GM06990 (cell line): ENCODE data around the gene ZSCAN29.
A peak's percentile ranks its signal among the peaks of the same experiment; 100 is the strongest.

Experiments
- DNase-seq: peaks from one replicate; pipeline ENCODE4 v3.0.0-alpha.2; 2011; ENCODE audit not compliant: insufficient read length; ENCODE audit errors: extremely low read depth
- H3K27me3 ChIP-seq: replicated peaks from 2 replicates; pipeline ENCODE4 v1.6.0; 2011; ENCODE audit warnings: low read length; ENCODE audit not compliant: control insufficient read depth, insufficient read depth
- H3K36me3 ChIP-seq: 2 replicates; pipeline ENCODE4 v1.5.1; 2011; ENCODE audit warnings: low read length; ENCODE audit not compliant: control insufficient read depth, insufficient read depth
- H3K4me3 ChIP-seq: replicated peaks from 2 replicates; pipeline ENCODE4 v1.5.1; 2011; ENCODE audit warnings: low read depth, mild to moderate bottlenecking, control low read depth, low read length
- CTCF ChIP-seq: IDR thresholded peaks from 2 replicates; pipeline ENCODE4 v1.5.1; 2011; ENCODE audit warnings: low read length, control low read depth, mild to moderate bottlenecking, inconsistent platforms; ENCODE audit not compliant: insufficient read depth, poor library complexity, severe bottlenecking

Gene ZSCAN29

DNA sequence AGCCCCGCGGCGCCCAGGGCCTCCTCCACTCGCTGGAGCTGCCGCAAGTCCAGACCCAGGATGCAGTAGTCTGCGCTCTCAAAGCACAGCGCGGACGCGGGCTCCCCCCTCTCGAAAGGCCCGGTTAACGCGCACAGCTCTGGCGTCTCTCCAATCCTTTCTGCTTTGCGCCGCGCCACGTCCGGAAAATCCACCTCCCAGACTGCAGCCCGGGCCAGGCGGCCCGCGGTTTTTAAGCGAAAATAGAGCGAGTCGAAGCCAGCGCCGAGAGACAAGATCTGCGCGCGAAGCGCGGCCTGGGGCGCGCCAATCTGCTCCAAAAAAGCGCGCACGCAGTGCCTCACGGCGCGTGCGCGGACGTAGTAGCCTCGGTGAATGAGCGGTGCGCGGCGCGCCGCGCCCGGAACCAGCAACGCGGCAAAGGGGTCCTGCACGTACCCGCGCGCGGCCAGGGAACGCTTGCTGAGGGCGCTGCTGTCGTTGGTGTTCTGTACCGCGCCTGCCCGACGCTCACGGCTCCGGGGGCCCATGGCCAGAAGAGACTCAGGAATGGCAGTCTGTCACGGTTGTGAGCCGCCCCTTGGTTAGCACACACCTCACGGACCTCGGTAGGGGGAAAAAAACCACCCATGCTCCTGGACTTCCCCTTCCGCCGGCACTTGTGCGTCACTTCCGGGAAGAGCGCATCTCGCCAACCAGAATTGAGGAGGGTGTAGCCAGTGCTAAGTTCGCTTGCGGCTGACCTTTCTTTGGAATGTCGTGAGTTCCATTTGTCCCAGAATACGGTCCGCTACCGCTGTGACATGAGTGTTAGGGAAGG is 40.7 kb downstream of the ZSCAN29 start, which contains the start of gene LCMT2:
LCMT2 (minus strand) TSS at position 614 of the 820 bp plus-strand sequence; CDS start at position 530, 84 bp downstream.
- Histone ChIP-seq H3K36me3 (0 out of 2 replicates have a peak, but pooled peaks cover 1% of the 10 kb centered on the region), H3K4me3 (peak within 1 kb of the TSS; percentile 62), H3K27me3 (no peaks in the 10 kb centered on the region)
- peak; percentile 96 for DNase-seq
- TF ChIP-seq CTCF = no peak

DNA sequence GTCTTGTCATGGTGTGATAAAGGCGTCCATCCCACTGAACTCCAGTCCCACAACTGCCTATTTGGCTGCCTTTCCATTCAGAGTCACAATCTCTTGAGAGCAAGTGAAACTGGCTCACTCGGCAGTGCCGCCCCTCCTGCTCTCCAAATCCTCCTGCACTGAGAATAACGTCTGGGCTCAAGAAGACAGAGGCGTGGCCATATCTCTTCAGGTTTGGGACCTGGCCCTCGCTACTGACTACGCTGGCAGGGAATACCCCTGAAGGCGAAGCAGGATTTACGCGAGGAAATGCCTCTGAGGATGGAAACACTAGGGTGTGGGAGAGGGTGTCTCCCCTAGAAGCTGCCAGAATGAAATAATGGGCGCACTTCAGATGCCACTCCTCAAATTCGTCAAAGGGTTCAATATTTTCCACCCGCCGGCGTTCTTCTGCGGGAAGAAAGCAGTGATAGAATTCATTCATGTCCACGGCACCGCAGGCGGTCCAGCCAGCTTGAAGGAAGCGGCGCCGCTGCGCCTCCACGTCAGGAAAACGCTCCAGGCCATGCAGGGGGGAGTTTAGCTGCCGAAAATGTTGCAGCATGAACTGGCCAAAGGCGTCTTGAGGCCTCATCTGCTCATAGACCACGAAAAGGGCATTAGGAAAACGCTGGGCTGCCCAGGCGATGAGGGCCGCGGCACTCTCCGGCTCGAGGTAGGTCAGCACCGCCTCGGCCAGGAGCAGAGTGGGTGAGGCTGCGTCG is 41.5 kb downstream of the ZSCAN29 start:
- peak overlapping the region; percentile 62 for H3K4me3 ChIP-seq
- H3K27me3 ChIP-seq = no peaks in the 10 kb centered on the region
- no peak for DNase-seq
- TF ChIP-seq CTCF = no peak
- 0 out of 2 replicates have a peak, but pooled peaks cover 1% of the 10 kb centered on the region for H3K36me3 ChIP-seq

DNA sequence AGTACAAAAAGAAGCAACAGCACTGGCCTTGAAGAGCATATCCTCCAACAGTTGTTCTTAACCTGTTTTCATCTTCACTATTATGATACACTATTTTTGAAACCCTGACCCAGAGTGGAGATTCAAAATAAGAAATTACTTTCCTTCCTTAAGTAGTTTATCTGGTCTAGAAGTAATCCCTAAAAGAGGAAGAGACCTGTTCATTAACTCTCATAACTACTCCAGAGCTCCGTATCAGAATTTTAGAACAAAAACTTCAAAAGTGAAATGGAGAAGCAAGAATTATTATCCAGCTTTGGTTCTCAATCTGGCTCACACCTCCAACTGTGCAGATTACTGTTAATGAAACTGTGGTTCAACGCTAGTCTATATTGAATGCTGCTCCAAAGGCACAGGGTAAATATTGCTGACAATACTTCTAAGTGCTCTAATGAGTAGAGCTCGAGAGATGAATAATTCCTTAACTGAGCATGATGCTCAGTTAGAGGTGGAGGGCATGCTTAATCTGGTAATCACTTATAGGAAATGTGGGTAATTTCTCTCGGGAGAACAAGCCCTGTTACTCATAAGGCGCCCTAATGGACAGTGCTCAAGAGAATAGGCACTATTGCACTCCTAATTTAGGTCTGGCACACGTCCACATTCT is 45.7 kb downstream of the ZSCAN29 start:
- TF ChIP-seq CTCF = no peak
- no peak for DNase-seq
- 0 out of 2 replicates have a peak, but pooled peaks cover 1% of the 10 kb centered on the region for H3K36me3 ChIP-seq
- H3K4me3 ChIP-seq = no peak overlapping the region
- no peaks in the 10 kb centered on the region for H3K27me3 ChIP-seq

DNA sequence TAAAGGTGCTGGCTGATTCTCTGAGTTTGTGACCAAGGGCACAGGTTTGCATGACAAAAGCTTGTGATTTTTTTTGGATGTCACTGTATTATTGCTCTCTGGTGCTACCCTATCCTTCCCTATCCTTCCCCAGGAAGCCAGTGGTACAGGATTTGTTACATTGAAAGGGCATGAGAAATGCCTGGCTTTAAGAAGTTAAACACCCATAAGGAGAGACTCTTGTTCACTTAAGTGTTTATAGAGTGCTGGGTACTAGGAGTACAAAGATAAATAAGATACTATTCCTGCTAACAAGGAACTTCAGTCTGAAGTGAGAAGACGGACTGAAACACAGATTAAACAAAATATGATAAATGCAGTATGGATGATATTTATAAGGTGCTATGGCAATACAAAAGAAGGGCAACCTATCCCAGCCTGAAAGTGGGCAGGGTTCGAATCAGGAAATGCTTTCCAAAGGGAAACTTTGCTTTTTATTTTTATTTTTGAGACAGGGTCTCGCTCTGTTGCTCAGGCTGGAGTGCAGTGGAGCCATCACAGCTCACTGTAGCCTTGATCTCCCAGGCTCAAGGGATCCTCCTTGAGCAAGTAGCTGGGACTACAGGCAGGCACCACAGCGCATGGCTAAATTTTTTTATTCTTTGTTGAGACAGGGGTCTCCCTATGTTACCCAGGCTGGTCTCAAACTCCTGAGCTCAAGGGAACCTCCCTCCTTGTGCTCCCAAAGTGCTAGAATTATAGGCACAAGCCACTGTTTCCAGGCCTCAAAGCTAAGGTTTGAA is 51.7 kb downstream of the ZSCAN29 start:
- TF ChIP-seq CTCF = no peak
- Histone ChIP-seq H3K36me3 (no peaks in the 10 kb centered on the region), H3K27me3 (no peaks in the 10 kb centered on the region), H3K4me3 (no peak overlapping the region)
- DNase-seq = no peak

GRCh38 chr15:43317566-43318184 is 53.2 kb downstream of the ZSCAN29 start:
- Histone ChIP-seq H3K27me3 (no peaks in the 10 kb centered on the region), H3K4me3 (no peak overlapping the region), H3K36me3 (no peaks in the 10 kb centered on the region)
- DNase-seq = no peak
- no peak for TF ChIP-seq CTCF
